GM12864 (cell line): Measurements from ENCODE around the gene TNFAIP1.

Source experiments
- DNase-seq: peaks from one replicate; pipeline ENCODE4 v3.0.0-alpha.2; 2011; ENCODE audit warnings: low read depth
- H3K4me3 ChIP-seq: 2 replicates; pipeline ENCODE4 v1.5.1; 2011; ENCODE audit warnings: mild to moderate bottlenecking, low read depth, low read length, control low read depth
- CTCF ChIP-seq: IDR thresholded peaks from 2 replicates; pipeline ENCODE4 v1.5.1; 2011; ENCODE audit warnings: low read depth, mild to moderate bottlenecking, moderate library complexity, low read length, control low read depth, inconsistent platforms; ENCODE audit errors: missing control alignments

Gene TNFAIP1

GRCh38 chr17:28325211-28325610 lies 10.3 kb upstream of the TNFAIP1 start:
- DNase-seq, result no peak
- no peak overlapping the region for H3K4me3 ChIP-seq
- TF ChIP-seq CTCF, result no peak

- TF ChIP-seq CTCF, result no peak
- no peak for DNase-seq
- H3K4me3 ChIP-seq, result no peak overlapping the region
These were observed 9.4 kb upstream of the TNFAIP1 start for GRCh38 chr17:28326114-28326513.

- DNase-seq, result peak; percentile 64
- no peak for TF ChIP-seq CTCF
- H3K4me3 ChIP-seq, result no peak overlapping the region
These were observed 8.4 kb upstream of the TNFAIP1 start for GRCh38 chr17:28327031-28327607.

GRCh38 chr17:28327709-28328108 lies 7.9 kb upstream of the TNFAIP1 start:
- no peak for TF ChIP-seq CTCF
- no peak for DNase-seq
- no peak overlapping the region for H3K4me3 ChIP-seq

- DNase-seq, result no peak
- TF ChIP-seq CTCF, result no peak
- no peak overlapping the region for H3K4me3 ChIP-seq
These were observed 7.2 kb upstream of the TNFAIP1 start for GRCh38 chr17:28328325-28328724.

GRCh38 chr17:28330671-28331070 lies 4.9 kb upstream of the TNFAIP1 start:
- no peak overlapping the region for H3K4me3 ChIP-seq
- no peak for TF ChIP-seq CTCF
- no peak for DNase-seq

- no peak for TF ChIP-seq CTCF
- H3K4me3 ChIP-seq, result no peak overlapping the region
- no peak for DNase-seq
These were observed 3.6 kb upstream of the TNFAIP1 start for GRCh38 chr17:28331891-28332420.
